Measurements from ENCODE around the gene DPP6.

DPP6 gene

DNA sequence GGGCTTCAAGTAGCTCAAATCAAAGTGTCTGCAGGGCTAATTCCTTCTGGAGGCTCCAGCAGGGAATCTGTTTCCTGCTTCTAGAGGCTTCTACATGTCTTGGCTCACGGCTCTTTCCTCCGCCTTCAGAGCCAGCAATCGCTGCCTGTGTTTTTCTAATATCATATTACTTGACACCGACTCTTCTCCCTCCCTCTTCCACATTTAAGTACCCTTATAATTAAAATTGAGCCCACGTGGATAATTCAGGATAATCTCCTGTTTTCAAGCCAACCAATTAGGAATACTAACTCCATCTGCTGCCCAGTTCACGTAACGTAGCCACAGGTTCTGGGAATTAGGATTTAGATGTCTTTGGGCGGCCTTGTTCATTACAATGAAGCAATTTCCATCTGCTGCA lies 372.2 kb downstream of the DPP6 start:
- no peak for DNase-seq

DNA sequence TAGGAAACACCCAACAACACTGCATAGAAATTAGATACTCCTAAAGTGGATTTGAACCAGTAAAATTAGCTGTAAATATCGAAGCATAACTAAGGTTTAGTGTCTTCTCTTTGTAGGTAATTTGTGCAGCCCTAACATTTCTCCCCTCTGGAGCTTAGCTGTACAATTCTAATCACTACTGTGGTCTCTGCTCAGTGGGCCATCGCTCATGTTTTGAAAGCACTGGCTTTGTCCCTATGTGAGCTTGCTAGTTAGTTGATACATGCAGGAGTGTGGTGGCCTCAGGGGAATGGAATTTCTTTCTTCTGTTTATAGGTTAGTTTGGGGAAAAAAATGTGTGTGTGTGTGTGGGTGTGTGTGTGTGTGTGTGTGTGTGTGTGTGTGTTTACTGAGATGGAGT lies 373.1 kb downstream of the DPP6 start:
- DNase-seq: no peak

- no peak for DNase-seq
These were observed 374.6 kb downstream of the DPP6 start for GRCh38 chr7:154426778-154427177.

GRCh38 chr7:154427533-154427932 lies 375.3 kb downstream of the DPP6 start:
- DNase-seq: no peak

GRCh38 chr7:154429666-154430404 lies 377.6 kb downstream of the DPP6 start:
- DNase-seq: no peak

- no peak for DNase-seq
These were observed 378.4 kb downstream of the DPP6 start for GRCh38 chr7:154430640-154431039.

- no peak for DNase-seq
These were observed 378.8 kb downstream of the DPP6 start for GRCh38 chr7:154431045-154431444.

- no peak for DNase-seq
These were observed 381.7 kb downstream of the DPP6 start for GRCh38 chr7:154433632-154434598.

GRCh38 chr7:154436560-154436959 lies 384.4 kb downstream of the DPP6 start:
- no peak for DNase-seq

DNA sequence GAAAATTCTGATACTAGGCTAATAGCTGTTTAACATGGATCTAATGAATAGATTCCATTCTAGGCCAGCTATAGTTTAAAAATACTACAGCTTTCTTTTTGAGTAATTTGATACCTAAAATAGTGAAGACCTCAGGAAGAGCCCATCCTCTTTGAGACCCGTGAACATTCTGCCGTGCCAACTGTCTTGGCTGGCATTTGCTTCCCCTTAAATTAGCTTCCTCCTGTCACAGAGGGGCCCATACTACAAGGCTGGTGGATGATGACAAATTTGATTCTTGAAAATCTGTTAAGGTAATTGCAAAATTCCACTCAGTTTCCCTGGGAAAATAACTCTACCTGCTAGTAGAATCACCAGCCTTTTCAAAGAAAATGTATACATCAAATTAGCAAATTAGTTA lies 385.0 kb downstream of the DPP6 start:
- DNase-seq: no peak

DNA sequence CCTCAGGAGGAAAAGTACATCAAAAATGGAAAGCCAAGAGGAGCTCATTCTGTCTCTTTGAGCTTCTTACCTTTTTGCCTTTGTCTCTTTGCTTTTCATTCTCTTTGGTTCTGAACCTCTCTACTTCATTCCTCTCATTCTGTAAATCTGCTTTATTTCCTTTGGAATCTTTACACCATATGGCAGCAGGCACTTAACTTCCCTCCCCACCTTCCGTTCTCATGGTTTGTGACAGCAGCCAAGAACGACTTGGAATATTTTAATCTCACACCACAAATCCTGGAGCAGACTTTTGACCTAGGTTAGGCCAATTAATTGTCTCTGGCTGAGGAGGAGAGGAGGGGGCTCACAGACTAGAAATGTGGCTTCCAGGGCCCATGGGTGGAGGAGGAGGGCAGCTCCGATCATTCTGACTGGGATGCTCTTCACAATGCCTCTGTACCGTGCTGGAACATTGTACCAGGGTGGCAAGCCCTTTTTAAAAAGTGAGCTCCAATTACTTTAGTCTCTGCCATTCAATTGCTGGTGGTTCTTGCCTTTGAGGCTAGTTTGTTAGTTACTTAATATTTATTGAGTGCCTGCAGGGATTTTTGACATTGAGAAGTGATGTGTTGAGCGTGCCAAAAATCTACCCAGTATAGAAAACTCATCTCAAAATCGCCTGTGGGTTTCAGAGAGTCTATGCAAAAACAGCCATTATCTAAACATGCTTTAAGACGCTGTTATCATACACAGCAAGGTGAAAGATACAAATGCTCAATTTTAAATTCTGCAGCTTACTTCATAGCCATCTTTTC lies 386.6 kb downstream of the DPP6 start:
- DNase-seq: no peak

GRCh38 chr7:154440058-154440457 lies 387.9 kb downstream of the DPP6 start:
- no peak for DNase-seq

GRCh38 chr7:154440651-154441050 lies 388.5 kb downstream of the DPP6 start:
- DNase-seq: no peak

DNA sequence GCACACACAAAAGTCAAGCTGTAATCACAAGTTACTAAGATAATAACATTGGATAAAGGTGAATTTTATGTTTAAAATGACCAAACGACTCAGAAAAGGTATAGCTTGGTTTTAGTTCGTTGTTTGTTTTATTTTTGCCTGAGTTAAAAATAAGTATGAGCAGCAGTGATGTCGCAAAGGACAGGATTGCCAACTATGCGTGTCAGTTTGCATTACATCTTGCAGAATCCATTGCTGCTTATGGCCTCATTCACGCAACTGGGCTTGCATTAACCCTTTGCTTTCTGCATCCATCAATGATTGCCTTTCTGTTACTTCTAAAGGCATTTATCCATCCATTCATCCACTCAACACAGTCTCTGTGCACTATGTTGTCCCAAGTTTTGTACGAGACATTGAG lies 389.6 kb downstream of the DPP6 start:
- no peak for DNase-seq

GRCh38 chr7:154442939-154443338 lies 390.7 kb downstream of the DPP6 start:
- no peak for DNase-seq

DNA sequence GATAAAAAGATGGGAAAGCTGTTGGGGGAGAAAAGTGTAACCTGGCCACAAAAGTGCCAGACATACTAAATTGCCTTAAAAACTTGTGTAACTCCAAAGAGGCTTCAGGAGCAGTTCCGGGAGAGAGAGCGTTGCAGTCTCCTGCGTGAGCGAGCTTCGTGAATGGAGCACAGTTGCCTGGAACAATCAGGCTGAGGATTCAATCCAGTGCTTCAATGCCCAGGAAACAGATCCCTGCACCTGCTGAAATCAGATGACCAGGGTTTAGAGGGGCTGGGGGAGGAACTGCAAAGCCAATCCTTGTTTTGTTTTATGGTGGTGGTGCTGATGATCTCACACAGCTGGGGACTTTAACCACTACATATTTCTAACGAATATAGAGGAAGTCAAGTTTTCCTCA lies 398.3 kb downstream of the DPP6 start:
- DNase-seq: no peak

DNA sequence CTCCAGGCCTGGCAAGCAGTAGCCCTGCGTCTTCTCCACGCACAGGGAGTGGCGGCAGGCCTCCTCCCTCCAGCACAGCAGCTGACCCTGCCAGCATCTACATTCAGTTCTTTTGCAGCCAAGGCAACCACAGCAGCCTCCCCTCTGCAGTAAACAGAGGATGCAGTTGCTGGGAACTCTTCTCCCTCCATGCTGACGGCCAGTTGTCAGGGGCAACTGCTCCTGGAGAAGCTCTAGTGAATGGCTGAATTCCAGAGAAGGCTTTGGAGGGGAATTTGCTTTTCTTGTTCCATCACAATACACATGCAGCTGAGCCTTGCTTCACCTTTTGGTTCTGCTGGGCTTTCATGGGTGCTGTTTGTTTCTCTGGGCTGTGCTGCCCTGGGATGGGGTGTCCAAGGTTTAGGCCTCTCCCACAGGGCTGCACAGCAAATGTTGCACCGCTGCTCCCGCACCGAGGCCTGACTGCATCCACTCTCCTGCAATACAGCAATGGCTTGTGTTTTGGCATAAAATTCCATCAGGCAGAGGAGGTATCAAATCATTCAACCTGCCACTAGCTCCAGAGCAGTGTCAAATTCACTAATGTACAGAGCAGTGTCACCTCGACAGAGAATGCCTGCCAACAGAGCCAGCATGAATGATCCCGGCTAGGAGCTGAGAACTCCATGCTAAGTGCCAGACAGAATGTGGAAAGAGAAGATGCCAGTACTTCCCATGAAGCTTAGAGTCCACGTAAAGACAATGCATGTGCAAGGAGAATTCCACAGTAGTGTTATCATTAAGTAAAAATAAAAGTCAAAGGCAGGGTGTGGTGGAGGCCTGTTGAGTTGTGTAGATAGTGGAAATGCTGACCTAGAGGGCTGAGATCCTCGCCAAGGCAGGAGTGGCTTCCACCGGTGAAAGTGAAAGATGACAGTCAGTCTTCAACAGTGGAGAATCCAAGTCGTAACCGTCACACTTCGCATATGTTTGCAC lies 399.6 kb downstream of the DPP6 start:
- no peak for DNase-seq

GRCh38 chr7:154463794-154464193 lies 411.6 kb downstream of the DPP6 start:
- no peak for DNase-seq

DNA sequence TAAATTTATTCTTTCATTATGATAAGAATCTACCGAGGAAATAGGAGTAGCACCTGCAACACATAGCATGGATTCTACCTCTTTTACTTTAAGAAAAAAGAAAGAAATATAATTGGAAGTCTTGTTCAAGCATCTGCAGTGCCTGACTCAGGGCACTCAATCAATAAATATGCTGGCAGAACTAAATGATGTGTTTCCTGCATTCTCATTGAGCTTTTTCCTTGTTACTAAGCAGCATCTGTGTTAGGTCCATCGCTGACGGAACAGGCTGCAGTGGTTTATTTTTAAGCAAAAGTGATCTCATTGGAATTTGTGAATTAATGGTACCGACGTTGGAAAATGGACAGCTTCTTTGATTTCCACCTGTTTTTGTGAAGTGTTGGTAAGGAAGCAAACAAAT lies 417.5 kb downstream of the DPP6 start:
- no peak for DNase-seq

- no peak for DNase-seq
These were observed 420.1 kb downstream of the DPP6 start for GRCh38 chr7:154472343-154472742.

- DNase-seq: no peak
These were observed 421.2 kb downstream of the DPP6 start for GRCh38 chr7:154473360-154473759.

- no peak for DNase-seq
These were observed 422.8 kb downstream of the DPP6 start for GRCh38 chr7:154474903-154475520.

All from activated CD4-positive, alpha-beta T cell treated with anti-CD3 and anti-CD28 coated beads, Interleukin-2, amount 50 U/mL, for 48 hours (primary cell).